ENCODE measurements around the gene SIGLEC11. TPM values are rescaled to one million over a fixed set of nuclear protein-coding genes. Genes with fewer than 3 reads are reported as not detected.

SIGLEC11 gene
- total and polyA plus RNA-seq, 2 donors (not counting 3 experiments of a cell fraction or from before 2014, with no cell fraction given): not detected

DNA sequence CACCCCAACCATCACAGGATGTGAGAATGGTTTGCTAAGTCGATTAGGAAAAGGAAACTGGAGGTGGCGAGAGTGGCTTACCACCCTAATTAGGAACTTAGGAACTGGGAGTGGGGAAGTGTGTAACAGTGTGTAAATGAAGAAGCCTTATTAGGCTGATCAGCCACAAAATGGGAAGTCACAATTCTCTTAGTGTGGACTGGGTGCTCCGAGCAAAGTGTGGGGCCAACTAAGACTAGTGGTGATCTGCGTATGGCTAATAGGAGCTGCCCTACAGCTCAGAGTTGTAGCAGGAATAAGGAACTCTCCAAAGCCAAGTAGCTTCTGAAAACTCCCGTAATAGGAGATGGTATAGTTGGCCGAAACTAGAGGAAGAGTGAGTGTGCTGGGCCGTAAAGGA is 7.6 kb downstream of the SIGLEC11 start:
- ChIA-PET CTCF (interaction anchor here (1.3 to 2.5 kb wide), 3 partner anchors 11 to 25 kb away, joined by 3 to 12 read pairs (median 7); no protein-coding TSS in a partner anchor), POLR2A (no interaction called here)
- H3K9me3 ChIP-seq (replicated peaks; ENCODE audit: control insufficient read depth, insufficient read depth, low read length): no peaks in the 10 kb centered on the region
- H3K4me3 ChIP-seq (replicated peaks in 1 of 3; ENCODE audit: insufficient read depth in 1 of 3, low read depth in 1 of 3, low read length in 3 of 3): no peak overlapping the region
- no peak overlapping the region for H3K4me2 ChIP-seq (ENCODE audit: insufficient read depth, low read length)
- no peak overlapping the region for H3K27ac ChIP-seq (ENCODE audit: insufficient read depth, low read depth, low read length)
- dilution Hi-C loops (cut with MboI; ENCODE audit: extremely low pct_ligation_motif_present, low sequenced_read_pairs) (no loop called here), intact Hi-C loops (cut with micrococcal nuclease) (no loop called here)
- no peaks in the 10 kb centered on the region for H3K79me2 ChIP-seq (ENCODE audit: control insufficient read depth, insufficient read depth, low read length)
- H3K9ac ChIP-seq (replicated peaks; ENCODE audit: extremely low read depth, insufficient read depth, low read length): no peak overlapping the region
- DNase-seq (ENCODE audit: low read depth, low spot score): no peak
- no peak overlapping the region for H2AFZ ChIP-seq (ENCODE audit: low read depth, low read length)
- no peaks in the 10 kb centered on the region for H3K36me3 ChIP-seq (ENCODE audit: control insufficient read depth in 2 of 2, extremely low read depth in 1 of 2, insufficient read depth in 2 of 2, low read length in 2 of 2)
- no peaks in the 10 kb centered on the region for H4K20me1 ChIP-seq (replicated peaks; ENCODE audit: control insufficient read depth, extremely low read depth, insufficient read depth, low read length)
- TF ChIP-seq POLR2AphosphoS5 (IDR thresholded peaks at IDR 0.05; ENCODE audit: insufficient read depth, low read depth, low read length) (no peak), FOS (IDR thresholded peaks at IDR 0.05; ENCODE audit: borderline replicate concordance, insufficient read depth, low read length) (no peak), GATA2 (IDR thresholded peaks at IDR 0.05; ENCODE audit: insufficient read depth, insufficient read length, low read depth, low read length) (no peak), MYC (IDR thresholded peaks at IDR 0.05; ENCODE audit: low read depth, low read length) (no peak), JUN (IDR thresholded peaks at IDR 0.05; ENCODE audit: borderline replicate concordance, insufficient read depth, insufficient read length, low read depth) (no peak), POLR2A (IDR thresholded peaks at IDR 0.05; ENCODE audit: low read depth, low read length) (no peak), EZH2 (IDR thresholded peaks at IDR 0.05; ENCODE audit: borderline replicate concordance, low read depth, low read length, severe bottlenecking) (no peak)
- TF ChIP-seq, protein P1, sequence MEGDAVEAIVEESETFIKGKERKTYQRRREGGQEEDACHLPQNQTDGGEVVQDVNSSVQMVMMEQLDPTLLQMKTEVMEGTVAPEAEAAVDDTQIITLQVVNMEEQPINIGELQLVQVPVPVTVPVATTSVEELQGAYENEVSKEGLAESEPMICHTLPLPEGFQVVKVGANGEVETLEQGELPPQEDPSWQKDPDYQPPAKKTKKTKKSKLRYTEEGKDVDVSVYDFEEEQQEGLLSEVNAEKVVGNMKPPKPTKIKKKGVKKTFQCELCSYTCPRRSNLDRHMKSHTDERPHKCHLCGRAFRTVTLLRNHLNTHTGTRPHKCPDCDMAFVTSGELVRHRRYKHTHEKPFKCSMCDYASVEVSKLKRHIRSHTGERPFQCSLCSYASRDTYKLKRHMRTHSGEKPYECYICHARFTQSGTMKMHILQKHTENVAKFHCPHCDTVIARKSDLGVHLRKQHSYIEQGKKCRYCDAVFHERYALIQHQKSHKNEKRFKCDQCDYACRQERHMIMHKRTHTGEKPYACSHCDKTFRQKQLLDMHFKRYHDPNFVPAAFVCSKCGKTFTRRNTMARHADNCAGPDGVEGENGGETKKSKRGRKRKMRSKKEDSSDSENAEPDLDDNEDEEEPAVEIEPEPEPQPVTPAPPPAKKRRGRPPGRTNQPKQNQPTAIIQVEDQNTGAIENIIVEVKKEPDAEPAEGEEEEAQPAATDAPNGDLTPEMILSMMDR (IDR thresholded peaks at IDR 0.05; ENCODE audit: extremely low read depth in 1 of 2, insufficient read depth in 1 of 2, low read depth in 1 of 2, low read length in 2 of 2): no peak
- TF ChIP-seq, protein P2, sequence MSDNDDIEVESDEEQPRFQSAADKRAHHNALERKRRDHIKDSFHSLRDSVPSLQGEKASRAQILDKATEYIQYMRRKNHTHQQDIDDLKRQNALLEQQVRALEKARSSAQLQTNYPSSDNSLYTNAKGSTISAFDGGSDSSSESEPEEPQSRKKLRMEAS (IDR thresholded peaks at IDR 0.05; ENCODE audit: insufficient read depth, insufficient read length): no peak
- FAIRE-seq: no peak
- H3K4me1 ChIP-seq (ENCODE audit: control insufficient read depth, extremely low read depth, insufficient read depth, low read length): peaks cover 5% of the 10 kb centered on the region
- H3K9me1 ChIP-seq (replicated peaks; ENCODE audit: control insufficient read depth, extremely low read depth, insufficient read depth, low read length): no peaks in the 10 kb centered on the region
- BruUV-seq (replicated peaks): no TSS peak
- peaks cover 9 to 16% of the 10 kb centered on the region in 2 experiments for H3K27me3 ChIP-seq (ENCODE audit: control insufficient read depth in 2 of 2, insufficient read depth in 2 of 2, low read length in 2 of 2)

Measured in endothelial cell of umbilical vein (primary cell).